Caki2 (cell line): Measurements from ENCODE around the gene KCNQ2. TPM values are rescaled to one million over a fixed set of nuclear protein-coding genes. Genes with fewer than 3 reads are reported as not detected.

Source experiments
- DNase-seq: peaks from one replicate; pipeline ENCODE4 v3.0.0-alpha.2; 2015; ENCODE audit warnings: low read depth
- in situ Hi-C: cut with HindIII; loops from 2 replicates; pipeline ENCODE4 v1.10.0; 2016; ENCODE audit warnings: low sequenced_read_pairs, low pct_unique_long_range_greater_than_20kb, mixed read lengths
- total RNA-seq: library from RNA; depleted of rRNA; stranded (reverse); fragments of >200 nt; shearing (Covaris generic); gene quantifications from 2 replicates; pipeline ENCODE4 v1.2.3, GENCODE V29; 2014; ENCODE audit warnings: low replicate concordance

KCNQ2 gene
- total RNA-seq, 1 experiment from 2014 or later = 10.0 TPM

- in situ Hi-C loops = no loop called here
- DNase-seq = no peak
Observed at GRCh38 chr20:63464289-63464635, 8.2 kb downstream of the KCNQ2 start.

- in situ Hi-C loops = no loop called here
- no peak for DNase-seq
Observed at GRCh38 chr20:63463400-63464288, 8.8 kb downstream of the KCNQ2 start.

- in situ Hi-C loops = no loop called here
- DNase-seq = no peak
Observed at GRCh38 chr20:63462244-63462643, 10.2 kb downstream of the KCNQ2 start.

- in situ Hi-C loops = no loop called here
- DNase-seq = peak; percentile 39
Observed at GRCh38 chr20:63461104-63461763, 11.2 kb downstream of the KCNQ2 start.

- in situ Hi-C loops = no loop called here
- no peak for DNase-seq
Observed at GRCh38 chr20:63459070-63459380, 13.4 kb downstream of the KCNQ2 start.

GRCh38 chr20:63458170-63459069 is 14.0 kb downstream of the KCNQ2 start:
- in situ Hi-C loops = no loop called here
- DNase-seq = no peak

GRCh38 chr20:63457737-63458136 is 14.7 kb downstream of the KCNQ2 start:
- DNase-seq = peak; percentile 64
- in situ Hi-C loops = no loop called here

- in situ Hi-C loops = no loop called here
- no peak for DNase-seq
Observed at GRCh38 chr20:63456429-63457284, 15.8 kb downstream of the KCNQ2 start.

- in situ Hi-C loops = no loop called here
- no peak for DNase-seq
Observed at GRCh38 chr20:63455568-63455859, 16.9 kb downstream of the KCNQ2 start.

GRCh38 chr20:63454731-63455567 is 17.5 kb downstream of the KCNQ2 start:
- in situ Hi-C loops = no loop called here

GRCh38 chr20:63452821-63453523 is 19.5 kb downstream of the KCNQ2 start:
- DNase-seq = no peak
- in situ Hi-C loops = no loop called here

More at GRCh38 chr20:63454731-63455567, 17.5 kb downstream of the KCNQ2 start:
- no peak for DNase-seq

- DNase-seq = no peak
- in situ Hi-C loops = no loop called here
Observed at GRCh38 chr20:63452341-63452740, 20.1 kb downstream of the KCNQ2 start.

GRCh38 chr20:63451821-63452220 is 20.6 kb downstream of the KCNQ2 start:
- DNase-seq = no peak
- in situ Hi-C loops = no loop called here

GRCh38 chr20:63449796-63450730 is 22.4 kb downstream of the KCNQ2 start:
- DNase-seq = no peak
- in situ Hi-C loops = no loop called here

GRCh38 chr20:63449025-63449424 is 23.4 kb downstream of the KCNQ2 start:
- no peak for DNase-seq
- in situ Hi-C loops = no loop called here

GRCh38 chr20:63448031-63448430 is 24.4 kb downstream of the KCNQ2 start:
- DNase-seq = no peak
- in situ Hi-C loops = no loop called here
